ENCODE data around the gene LYRM9. TPM values are rescaled to one million over a fixed set of nuclear protein-coding genes. Genes with fewer than 3 reads are reported as not detected.
"Not testable (repeated sequence)": the region's sequence is repeated elsewhere in the genome, so short reads cannot be mapped to it uniquely, and the experiment has no call there.

LYRM9 gene
- total RNA-seq, 1 donor from 2014 or later = 16.0 TPM

DNA sequence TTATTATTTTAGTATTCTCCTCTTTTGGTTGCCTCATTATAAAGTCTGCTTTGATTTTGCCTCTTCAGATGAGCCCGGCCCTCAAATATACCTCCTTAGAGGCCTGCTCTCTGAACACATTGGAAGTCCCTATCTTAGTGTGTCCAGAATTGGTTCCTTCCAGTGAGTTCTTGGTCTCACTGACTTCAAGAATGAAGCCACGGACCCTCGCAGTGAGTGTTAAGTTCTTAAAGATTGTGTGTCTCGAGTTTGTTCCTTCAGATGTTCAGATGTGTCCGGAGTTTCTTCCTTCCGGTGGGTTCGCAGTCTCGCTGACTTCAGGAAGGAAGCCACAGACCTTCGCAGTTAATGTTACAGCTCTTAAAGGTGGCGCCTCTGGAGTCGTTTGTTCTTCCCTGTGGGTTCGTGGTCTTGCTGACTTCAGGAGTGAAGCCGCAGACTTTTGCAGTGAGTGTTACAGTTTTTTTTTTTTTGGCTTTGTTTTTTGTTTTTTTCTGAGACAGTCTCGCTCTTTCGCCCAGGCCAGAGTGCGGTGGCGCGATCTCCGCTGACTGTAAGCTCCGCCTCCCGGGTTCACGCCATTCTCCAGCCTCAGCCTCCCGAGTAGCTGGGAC is 47.0 kb downstream of the LYRM9 start:
- Histone ChIP-seq H3F3A (ENCODE audit: low read depth) (no peaks in the 10 kb centered on the region), H3K36me3 (no peaks in the 10 kb centered on the region), H3K79me2 (ENCODE audit: low read depth) (no peaks in the 10 kb centered on the region), H3K27me3 (no peaks in the 10 kb centered on the region), H3K4me2 (no peak overlapping the region), H2AFZ (replicated peaks) (no peak overlapping the region), H3K9me3 (ENCODE audit: low read depth) (no peaks in the 10 kb centered on the region), H4K20me1 (ENCODE audit: low read depth) (no peaks in the 10 kb centered on the region), H3K4me3 (no peak overlapping the region), H3K27ac (no peak overlapping the region), H3K9ac (no peak overlapping the region), H3K4me1 (no peaks in the 10 kb centered on the region)
- peaks cover 2% of the 10 kb centered on the region for H3K27me3 Mint-ChIP-seq (ENCODE audit: insufficient read depth, low read depth)
- H3K27ac Mint-ChIP-seq = no peak overlapping the region
- no peaks in the 10 kb centered on the region for H3K36me3 Mint-ChIP-seq
- TF ChIP-seq EZH2phosphoT487 (IDR thresholded peaks at IDR 0.05) = no peak
- peaks cover 1% of the 10 kb centered on the region for H3K4me1 Mint-ChIP-seq
- H3K9me3 Mint-ChIP-seq = no peaks in the 10 kb centered on the region
- no peak for DNase-seq (ENCODE audit: low spot score)
- H3K4me3 Mint-ChIP-seq = no peak overlapping the region

DNA sequence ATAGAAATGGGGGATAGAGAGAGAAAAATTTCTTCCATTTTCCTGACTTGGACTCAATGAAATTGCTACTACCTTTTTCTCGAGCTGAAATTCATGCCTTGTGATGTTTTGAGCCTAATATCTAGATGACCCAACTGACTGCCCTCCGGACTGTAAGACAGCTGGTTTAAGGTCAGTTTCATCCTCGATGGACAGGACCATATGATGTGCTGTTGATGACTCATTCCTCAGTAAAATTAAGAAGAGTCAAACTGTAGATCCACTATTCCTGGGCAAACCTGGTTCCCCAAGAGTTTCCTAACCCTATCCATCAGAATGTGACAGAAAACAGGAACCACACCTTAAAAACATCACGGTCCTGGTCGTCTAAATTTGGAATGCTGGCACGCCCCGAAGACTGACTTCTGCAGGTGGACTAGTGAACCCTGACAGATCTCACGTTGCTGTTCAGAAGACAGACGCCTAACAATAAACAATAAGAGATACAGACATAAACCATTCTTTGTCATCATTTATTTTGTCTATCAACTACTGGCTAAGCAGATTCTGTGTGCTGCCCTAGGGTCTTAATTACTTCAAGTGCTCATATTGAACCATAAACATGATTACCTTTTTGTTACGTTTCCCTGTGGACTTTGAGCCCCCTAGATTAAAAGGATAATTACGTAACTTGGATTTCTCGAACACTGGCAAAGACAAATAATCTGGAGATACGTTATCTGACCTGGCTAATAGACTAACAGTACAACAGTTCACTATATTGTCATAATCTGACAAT is 47.7 kb downstream of the LYRM9 start:
- H3K36me3 Mint-ChIP-seq = no peaks in the 10 kb centered on the region
- no peak overlapping the region for H3K4me2 ChIP-seq

DNA sequence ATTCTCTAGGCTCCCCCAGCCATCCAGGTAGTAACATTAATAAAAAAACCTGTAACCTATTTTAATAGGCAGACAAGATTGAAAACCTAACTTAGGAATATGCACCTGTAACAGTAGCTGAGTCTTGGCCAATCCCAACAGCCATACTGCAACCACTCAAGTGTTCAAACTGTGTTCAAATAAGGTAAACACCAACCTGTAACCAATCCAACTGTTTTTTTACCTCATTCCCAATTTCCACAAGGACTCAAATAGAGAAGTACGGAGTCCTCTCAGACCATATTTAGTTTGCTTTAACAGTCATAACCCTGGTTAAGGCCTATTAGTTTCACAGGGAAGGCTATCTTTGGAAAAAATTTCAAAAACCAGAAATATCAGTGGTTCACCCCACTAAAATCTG is 52.5 kb downstream of the LYRM9 start:
- Histone ChIP-seq H3K79me2 (ENCODE audit: low read depth) (no peaks in the 10 kb centered on the region), H3K27ac (no peak overlapping the region), H4K20me1 (ENCODE audit: low read depth) (no peaks in the 10 kb centered on the region), H3K4me2 (no peak overlapping the region), H2AFZ (replicated peaks) (no peak overlapping the region), H3K9ac (no peak overlapping the region), H3K4me3 (no peak overlapping the region), H3F3A (ENCODE audit: low read depth) (peaks cover 3% of the 10 kb centered on the region), H3K4me1 (peaks cover 12% of the 10 kb centered on the region), H3K36me3 (no peaks in the 10 kb centered on the region), H3K9me3 (ENCODE audit: low read depth) (no peaks in the 10 kb centered on the region), H3K27me3 (no peaks in the 10 kb centered on the region)
- no peak for DNase-seq (ENCODE audit: low spot score)
- no peaks in the 10 kb centered on the region for H3K9me3 Mint-ChIP-seq
- H3K36me3 Mint-ChIP-seq = no peaks in the 10 kb centered on the region
- peaks cover 2% of the 10 kb centered on the region for H3K27me3 Mint-ChIP-seq (ENCODE audit: insufficient read depth, low read depth)
- TF ChIP-seq, protein P1, sequence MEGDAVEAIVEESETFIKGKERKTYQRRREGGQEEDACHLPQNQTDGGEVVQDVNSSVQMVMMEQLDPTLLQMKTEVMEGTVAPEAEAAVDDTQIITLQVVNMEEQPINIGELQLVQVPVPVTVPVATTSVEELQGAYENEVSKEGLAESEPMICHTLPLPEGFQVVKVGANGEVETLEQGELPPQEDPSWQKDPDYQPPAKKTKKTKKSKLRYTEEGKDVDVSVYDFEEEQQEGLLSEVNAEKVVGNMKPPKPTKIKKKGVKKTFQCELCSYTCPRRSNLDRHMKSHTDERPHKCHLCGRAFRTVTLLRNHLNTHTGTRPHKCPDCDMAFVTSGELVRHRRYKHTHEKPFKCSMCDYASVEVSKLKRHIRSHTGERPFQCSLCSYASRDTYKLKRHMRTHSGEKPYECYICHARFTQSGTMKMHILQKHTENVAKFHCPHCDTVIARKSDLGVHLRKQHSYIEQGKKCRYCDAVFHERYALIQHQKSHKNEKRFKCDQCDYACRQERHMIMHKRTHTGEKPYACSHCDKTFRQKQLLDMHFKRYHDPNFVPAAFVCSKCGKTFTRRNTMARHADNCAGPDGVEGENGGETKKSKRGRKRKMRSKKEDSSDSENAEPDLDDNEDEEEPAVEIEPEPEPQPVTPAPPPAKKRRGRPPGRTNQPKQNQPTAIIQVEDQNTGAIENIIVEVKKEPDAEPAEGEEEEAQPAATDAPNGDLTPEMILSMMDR (IDR thresholded peaks at IDR 0.05) = no peak
- TF ChIP-seq EZH2 (IDR thresholded peaks at IDR 0.05) (no peak), EZH2phosphoT487 (IDR thresholded peaks at IDR 0.05) (no peak)
- H3K4me1 Mint-ChIP-seq = peaks cover 15% of the 10 kb centered on the region
- H3K4me3 Mint-ChIP-seq = no peak overlapping the region
- no peak overlapping the region for H3K27ac Mint-ChIP-seq

More for the DNA sequence above, 47.7 kb downstream of the LYRM9 start:
- Histone ChIP-seq H3K4me1 (peaks cover 4% of the 10 kb centered on the region), H4K20me1 (ENCODE audit: low read depth) (no peaks in the 10 kb centered on the region), H3K36me3 (no peaks in the 10 kb centered on the region), H3K9me3 (ENCODE audit: low read depth) (no peaks in the 10 kb centered on the region), H3K4me3 (no peak overlapping the region), H3F3A (ENCODE audit: low read depth) (no peaks in the 10 kb centered on the region), H3K9ac (no peak overlapping the region), H3K27ac (no peak overlapping the region), H3K27me3 (no peaks in the 10 kb centered on the region), H3K79me2 (ENCODE audit: low read depth) (no peaks in the 10 kb centered on the region), H2AFZ (replicated peaks) (peak overlapping the region; percentile 43)
- Mint-ChIP-seq H3K27me3 (ENCODE audit: insufficient read depth, low read depth) (peaks cover 2% of the 10 kb centered on the region), H3K9me3 (no peaks in the 10 kb centered on the region), H3K4me1 (peaks cover 2% of the 10 kb centered on the region), H3K4me3 (no peak overlapping the region), H3K27ac (no peak overlapping the region)
- TF ChIP-seq, protein P1 (IDR thresholded peaks at IDR 0.05) = no peak
- no peak for TF ChIP-seq EZH2phosphoT487 (IDR thresholded peaks at IDR 0.05)
- no peak for TF ChIP-seq EZH2 (IDR thresholded peaks at IDR 0.05)
- no peak for DNase-seq (ENCODE audit: low spot score)

DNA sequence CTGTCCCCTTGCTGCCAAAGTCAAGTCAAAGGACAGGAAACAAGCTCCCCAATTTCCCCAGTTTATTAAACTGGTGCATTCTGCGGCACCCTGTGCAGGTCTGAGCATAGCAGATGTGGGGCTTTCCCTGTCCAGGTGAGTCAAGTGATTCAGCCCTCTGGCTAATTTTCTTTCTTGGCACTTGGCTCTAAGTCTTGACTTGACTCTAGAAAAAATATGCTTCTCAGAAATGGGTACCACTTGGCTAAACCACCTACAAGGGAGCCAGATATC is 52.8 kb downstream of the LYRM9 start:
- not testable (repeated sequence) for H3K9me3 ChIP-seq (ENCODE audit: low read depth); H3K9ac ChIP-seq; H3K36me3 ChIP-seq; H3K4me3 Mint-ChIP-seq; H3K27ac ChIP-seq; H3K4me2 ChIP-seq; H3K4me3 ChIP-seq; H3K9me3 Mint-ChIP-seq; H3K27me3 ChIP-seq; H3K27me3 Mint-ChIP-seq (ENCODE audit: insufficient read depth, low read depth); DNase-seq (ENCODE audit: low spot score); H3F3A ChIP-seq (ENCODE audit: low read depth); H4K20me1 ChIP-seq (ENCODE audit: low read depth); H3K27ac Mint-ChIP-seq; H3K79me2 ChIP-seq (ENCODE audit: low read depth); H2AFZ ChIP-seq (replicated peaks); H3K36me3 Mint-ChIP-seq
- H3K4me1 Mint-ChIP-seq = peaks cover 15% of the 10 kb centered on the region
- H3K4me1 ChIP-seq = peaks cover 12% of the 10 kb centered on the region

DNA sequence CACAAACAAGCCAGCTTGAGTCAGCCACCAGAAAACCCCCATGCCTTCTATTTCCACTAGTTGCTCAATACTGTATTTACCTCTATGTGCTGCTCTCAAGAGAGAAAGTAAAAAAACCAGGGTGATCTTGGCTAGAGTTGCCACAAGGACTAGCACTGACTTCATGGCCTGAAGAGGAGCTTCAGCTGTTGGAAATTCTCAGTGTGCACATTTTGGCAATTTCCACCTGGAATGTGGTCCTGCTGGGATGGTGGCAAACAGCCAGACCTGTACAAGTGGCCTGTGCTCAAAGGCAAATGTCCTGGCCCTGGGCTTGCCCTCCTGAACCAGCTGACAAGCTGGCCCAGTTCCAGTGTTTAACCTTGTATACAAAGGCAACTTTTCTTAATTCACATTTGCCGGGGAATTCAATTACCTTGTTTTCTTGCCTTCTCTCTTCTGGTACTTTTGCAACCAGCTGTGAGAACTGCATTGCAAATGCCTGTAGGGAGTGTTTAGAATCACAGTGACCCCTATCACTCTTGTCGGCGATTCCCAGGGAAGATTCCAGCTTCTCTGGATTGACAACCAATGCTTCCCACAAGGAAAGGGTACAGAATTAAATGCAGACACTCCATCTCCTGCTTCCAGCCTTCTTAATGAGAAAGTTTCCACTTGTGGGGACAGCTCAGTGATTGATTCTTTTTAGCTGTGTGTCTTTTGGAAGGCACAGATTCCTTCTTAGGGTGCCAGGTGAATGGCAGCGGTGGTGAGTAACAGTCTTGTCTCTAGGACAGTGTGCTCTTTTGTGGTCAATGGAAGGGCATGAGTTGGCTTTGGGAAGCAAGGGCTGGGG is 53.4 kb downstream of the LYRM9 start:
- H3K4me3 Mint-ChIP-seq; H3K9me3 Mint-ChIP-seq; H3K36me3 ChIP-seq; H3K79me2 ChIP-seq (ENCODE audit: low read depth); H3F3A ChIP-seq (ENCODE audit: low read depth); H3K36me3 Mint-ChIP-seq; DNase-seq (ENCODE audit: low spot score); H4K20me1 ChIP-seq (ENCODE audit: low read depth); H3K9me3 ChIP-seq (ENCODE audit: low read depth); H2AFZ ChIP-seq (replicated peaks); H3K27ac ChIP-seq; H3K4me2 ChIP-seq; H3K4me3 ChIP-seq; H3K27ac Mint-ChIP-seq; H3K27me3 Mint-ChIP-seq (ENCODE audit: insufficient read depth, low read depth); H3K9ac ChIP-seq; H3K27me3 ChIP-seq: not testable (repeated sequence)
- H3K4me1 Mint-ChIP-seq = peaks cover 15% of the 10 kb centered on the region
- H3K4me1 ChIP-seq = peaks cover 12% of the 10 kb centered on the region

DNA sequence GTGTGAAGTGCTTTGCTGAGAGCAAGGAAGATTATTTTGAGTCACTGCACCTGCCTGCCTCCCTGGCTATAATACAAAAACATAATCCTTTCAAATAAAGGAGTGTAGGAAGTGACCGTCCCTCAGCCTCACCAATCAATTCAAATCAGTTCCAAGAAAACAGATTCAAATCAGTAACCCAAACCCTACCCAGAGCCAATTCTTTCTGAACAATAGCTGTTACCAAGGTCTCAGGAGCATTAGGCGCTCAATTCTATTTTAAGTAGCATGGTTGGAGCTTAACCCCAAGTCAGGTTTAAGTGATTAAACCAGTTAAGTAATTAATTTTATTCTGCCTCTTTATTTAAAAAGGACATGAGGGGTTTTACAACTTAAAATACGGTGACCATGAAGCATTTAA is 54.6 kb downstream of the LYRM9 start:
- H3K79me2 ChIP-seq (ENCODE audit: low read depth); H3K27ac ChIP-seq; H3K27me3 Mint-ChIP-seq (ENCODE audit: insufficient read depth, low read depth); H3K9ac ChIP-seq; H3K27ac Mint-ChIP-seq; H3K36me3 Mint-ChIP-seq; H3F3A ChIP-seq (ENCODE audit: low read depth); H3K4me3 Mint-ChIP-seq; H3K27me3 ChIP-seq; H3K4me2 ChIP-seq; H3K9me3 ChIP-seq (ENCODE audit: low read depth); H3K9me3 Mint-ChIP-seq; H4K20me1 ChIP-seq (ENCODE audit: low read depth); H2AFZ ChIP-seq (replicated peaks); H3K36me3 ChIP-seq; H3K4me3 ChIP-seq: not testable (repeated sequence)
- H3K4me1 Mint-ChIP-seq = peaks cover 15% of the 10 kb centered on the region
- DNase-seq (ENCODE audit: low spot score) = peak; percentile 57
- H3K4me1 ChIP-seq = peaks cover 12% of the 10 kb centered on the region
